Activated CD8-positive, alpha-beta memory T cell treated with anti-CD3 and anti-CD28 coated beads, Interleukin-2, amount 10 ng/mL, durations not matched to agents 7 days and 5 days (primary cell): ENCODE data around the gene COL4A3. TPM values are rescaled to one million over a fixed set of nuclear protein-coding genes. Genes with fewer than 3 reads are reported as not detected.

Source experiments
- ATAC-seq: fragments of 150-1000 bp; cut with Tn5 transposase; one replicate; pipeline ENCODE4 v1.10.0; 2021; ENCODE audit warnings: moderate library complexity
- CTCF ChIA-PET: fragments of 350-600 bp; sonication (Branson Sonifier 250); formaldehyde crosslinking; loops from one replicate; lab custom pipeline; 2021; ENCODE audit warnings: antibody characterized with exemption; lab: Charles Lee
- DNase-seq: peaks from one replicate; pipeline ENCODE4 v3.0.0-alpha.2; 2020
- H3K27ac Mint-ChIP-seq: one replicate; pipeline ENCODE4 v1.8.0; 2021; ENCODE audit warnings: mild to moderate bottlenecking, mixed read lengths
- H3K27me3 Mint-ChIP-seq: one replicate; pipeline ENCODE4 v1.8.0; 2021; ENCODE audit warnings: mixed read lengths
- H3K36me3 Mint-ChIP-seq: one replicate; pipeline ENCODE4 v1.8.0; 2021; ENCODE audit warnings: mild to moderate bottlenecking, mixed read lengths
- H3K4me1 Mint-ChIP-seq: one replicate; pipeline ENCODE4 v1.8.0; 2021; ENCODE audit warnings: mixed read lengths
- H3K4me3 Mint-ChIP-seq: one replicate; pipeline ENCODE4 v1.8.0; 2021; ENCODE audit warnings: mild to moderate bottlenecking, moderate library complexity, mixed read lengths
- H3K9me3 Mint-ChIP-seq: one replicate; pipeline ENCODE4 v1.8.0; 2022; ENCODE audit warnings: low read depth, mixed read lengths
- total RNA-seq, 2 experiments: library from RNA; stranded (reverse); gene quantifications; one replicate each; pipeline ENCODE4 v1.2.3, GENCODE V29; 2021

Gene COL4A3
- not detected for total RNA-seq

DNA sequence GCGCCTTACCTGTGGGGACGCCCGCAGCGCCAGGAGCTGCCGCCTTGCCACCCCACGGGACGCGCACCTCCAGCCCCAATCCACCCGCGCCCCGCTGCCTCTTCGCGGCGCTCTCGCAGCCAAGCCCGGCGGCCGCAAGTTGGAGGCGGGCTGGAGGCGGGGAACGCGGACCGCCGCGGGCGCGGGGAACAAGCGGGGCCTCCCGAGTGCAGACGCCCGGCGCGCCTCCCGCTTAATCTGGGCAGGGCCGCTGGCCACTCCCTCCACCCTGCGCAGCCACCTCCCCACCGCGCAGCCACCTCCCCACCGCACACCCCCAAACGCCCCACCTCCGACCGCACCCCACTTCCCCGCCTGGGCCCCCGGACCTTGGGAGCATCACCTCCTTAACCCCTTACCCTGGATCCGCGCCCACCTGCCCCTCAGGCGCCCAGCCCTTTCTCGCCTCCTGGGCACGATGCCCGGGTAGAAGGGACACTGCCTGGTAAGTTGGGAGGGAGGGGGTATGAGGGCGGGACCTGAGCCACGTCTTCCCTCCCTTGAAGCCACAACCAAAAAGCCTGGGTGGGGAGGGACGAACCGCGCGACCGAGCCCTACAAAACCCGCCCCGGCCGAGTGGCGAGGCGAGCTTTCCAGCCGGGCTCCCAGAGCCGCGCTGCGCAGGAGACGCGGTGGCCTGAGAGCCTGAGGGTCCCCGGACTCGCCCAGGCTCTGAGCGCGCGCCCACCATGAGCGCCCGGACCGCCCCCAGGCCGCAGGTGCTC, at the start of gene COL4A3, which contains the start of gene COL4A4:
Gene COL4A3, plus strand, starts transcription at position 627 of the 765 bp plus-strand sequence. Its CDS starts 103 bp downstream, at position 730.
Gene COL4A4, minus strand, starts transcription at position 208 of the 765 bp plus-strand sequence. CDS start 16,722 bp downstream, outside the sequence.
- no peak within 1 kb of the TSS for H3K27ac Mint-ChIP-seq
- peaks cover 7% of the 10 kb centered on the region for H3K4me1 Mint-ChIP-seq
- CTCF ChIA-PET, result no interaction called here
- H3K36me3 Mint-ChIP-seq, result no peaks in the 10 kb centered on the region
- no peaks in the 10 kb centered on the region for H3K9me3 Mint-ChIP-seq
- H3K4me3 Mint-ChIP-seq, result peak within 1 kb of the TSS; percentile 47
- peaks cover 73% of the 10 kb centered on the region for H3K27me3 Mint-ChIP-seq
- peak; percentile 68 for ATAC-seq
- no peak for DNase-seq

DNA sequence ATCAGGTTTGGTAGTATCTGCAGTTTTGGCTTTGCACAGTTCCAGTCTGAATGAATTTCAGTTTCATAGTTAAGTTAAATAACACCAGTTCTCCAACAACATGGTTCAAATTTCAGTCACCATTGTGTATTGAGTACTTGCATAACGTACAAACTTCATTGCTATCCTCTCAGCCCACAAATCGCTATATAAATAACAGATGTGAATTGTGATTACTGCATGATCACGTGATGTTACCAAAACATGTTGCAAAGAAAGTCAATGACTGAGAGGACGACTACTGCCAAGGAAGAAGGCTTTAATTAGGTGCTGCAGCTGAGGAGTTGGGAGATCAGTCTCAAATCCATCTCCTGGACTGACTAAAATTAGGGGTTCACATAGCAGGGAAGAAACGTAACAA, 48.7 kb upstream of the COL4A3 start:
- H3K4me1 Mint-ChIP-seq, result peaks cover 19% of the 10 kb centered on the region
- H3K36me3 Mint-ChIP-seq, result no peaks in the 10 kb centered on the region
- H3K4me3 Mint-ChIP-seq, result no peak overlapping the region
- ATAC-seq (no peak), DNase-seq (no peak)
- CTCF ChIA-PET, result no interaction called here
- H3K9me3 Mint-ChIP-seq, result no peaks in the 10 kb centered on the region
- H3K27ac Mint-ChIP-seq, result no peak overlapping the region
- H3K27me3 Mint-ChIP-seq, result peaks cover 10% of the 10 kb centered on the region

DNA sequence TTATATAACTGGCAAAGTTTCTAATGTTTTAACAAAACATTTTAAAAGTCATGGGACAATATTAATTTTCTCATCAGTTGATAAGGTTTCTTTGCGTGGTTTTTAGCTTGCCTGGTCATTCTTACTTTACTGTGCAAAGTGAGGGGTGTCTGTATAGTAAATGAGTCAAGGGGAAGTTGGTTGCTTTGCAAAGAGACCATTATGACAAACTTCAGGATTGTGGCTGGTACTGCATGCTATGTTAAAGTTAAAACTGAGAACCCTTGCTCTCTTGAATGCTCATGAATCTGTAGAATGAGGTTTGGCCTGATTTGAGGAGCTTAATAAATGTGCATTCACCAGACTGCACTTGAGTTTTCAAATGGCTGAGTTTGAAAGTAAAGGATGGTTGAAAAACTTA, 47.4 kb upstream of the COL4A3 start:
- DNase-seq, result no peak
- H3K36me3 Mint-ChIP-seq, result no peaks in the 10 kb centered on the region
- H3K9me3 Mint-ChIP-seq, result no peaks in the 10 kb centered on the region
- ATAC-seq, result no peak
- H3K27me3 Mint-ChIP-seq, result peaks cover 10% of the 10 kb centered on the region
- CTCF ChIA-PET, result interaction anchor here (0.9 kb wide), 1 partner anchor 20 kb away, joined by 3 read pairs; no protein-coding TSS in a partner anchor
- H3K27ac Mint-ChIP-seq, result no peak overlapping the region
- no peak overlapping the region for H3K4me3 Mint-ChIP-seq
- peaks cover 19% of the 10 kb centered on the region for H3K4me1 Mint-ChIP-seq

DNA sequence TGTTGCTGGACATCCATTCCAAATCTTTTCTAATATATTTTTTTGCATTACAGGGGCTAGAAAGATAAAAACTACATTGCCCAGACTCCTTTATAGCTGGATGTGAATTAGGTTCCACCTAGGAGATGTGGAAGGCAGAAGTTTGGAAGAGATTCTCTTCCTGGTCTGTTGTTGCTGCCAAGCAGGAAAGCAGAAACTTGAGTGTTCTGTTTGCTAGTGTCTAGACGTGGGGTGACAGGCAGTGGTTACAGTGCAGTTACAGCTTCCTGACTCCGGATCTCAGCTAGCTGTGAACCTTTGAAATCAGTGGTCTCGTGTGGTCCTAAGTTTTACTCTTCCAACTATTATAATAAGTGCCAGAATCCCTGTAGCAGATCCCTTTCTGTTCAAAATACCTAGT, 46.6 kb upstream of the COL4A3 start:
- H3K4me3 Mint-ChIP-seq, result no peak overlapping the region
- H3K27me3 Mint-ChIP-seq, result peaks cover 10% of the 10 kb centered on the region
- no peak for DNase-seq
- no peaks in the 10 kb centered on the region for H3K36me3 Mint-ChIP-seq
- H3K27ac Mint-ChIP-seq, result no peak overlapping the region
- no peaks in the 10 kb centered on the region for H3K9me3 Mint-ChIP-seq
- no peak for ATAC-seq
- CTCF ChIA-PET, result interaction anchor here (0.9 kb wide), 1 partner anchor 21 kb away, joined by 3 read pairs; no protein-coding TSS in a partner anchor
- peaks cover 19% of the 10 kb centered on the region for H3K4me1 Mint-ChIP-seq

DNA sequence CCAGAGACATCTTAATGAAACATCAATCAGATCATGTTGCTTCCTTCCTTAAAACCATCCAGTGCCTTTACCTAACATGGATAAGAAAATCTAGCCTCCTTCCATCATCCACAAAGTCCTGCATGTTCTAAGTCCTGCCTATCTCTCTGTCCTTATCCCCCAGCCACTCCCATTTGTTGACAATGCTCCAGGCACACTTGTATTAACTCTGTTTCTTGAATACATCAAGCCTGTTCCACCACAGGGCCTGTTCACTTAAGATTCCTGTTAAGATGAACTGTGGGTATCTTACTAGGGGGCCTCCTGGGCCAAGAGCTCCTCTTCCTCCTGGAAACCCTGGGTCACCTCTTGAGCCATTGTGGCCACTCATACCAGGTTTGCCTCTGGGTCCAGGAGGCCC, 46.1 kb upstream of the COL4A3 start:
- Mint-ChIP-seq H3K36me3 (no peaks in the 10 kb centered on the region), H3K9me3 (no peaks in the 10 kb centered on the region), H3K27ac (no peak overlapping the region), H3K27me3 (peaks cover 10% of the 10 kb centered on the region), H3K4me3 (no peak overlapping the region), H3K4me1 (peaks cover 19% of the 10 kb centered on the region)
- DNase-seq (no peak), ATAC-seq (no peak)
- CTCF ChIA-PET, result no interaction called here

DNA sequence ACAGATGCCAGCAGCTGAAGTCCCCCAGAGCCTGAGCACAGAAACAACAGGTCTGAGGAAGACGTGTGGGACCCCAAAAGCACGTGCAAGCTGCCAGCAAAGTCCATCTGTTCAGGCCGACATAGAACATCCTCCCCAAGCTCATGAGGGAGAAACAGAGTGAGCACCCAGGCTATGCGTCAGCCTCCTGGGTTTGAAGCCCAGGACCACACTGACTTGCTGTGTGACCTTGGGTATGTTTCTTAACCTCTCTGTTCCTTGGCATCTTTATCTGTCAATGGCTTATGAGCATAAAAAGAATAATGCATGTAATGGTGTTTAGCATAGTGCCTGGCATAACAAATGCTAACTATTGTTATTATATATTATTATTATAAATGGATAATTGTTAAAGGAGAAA, 40.7 kb upstream of the COL4A3 start:
- H3K4me3 Mint-ChIP-seq, result no peak overlapping the region
- no peaks in the 10 kb centered on the region for H3K9me3 Mint-ChIP-seq
- H3K27me3 Mint-ChIP-seq, result peaks cover 22% of the 10 kb centered on the region
- DNase-seq (peak; percentile 8), ATAC-seq (no peak)
- no peaks in the 10 kb centered on the region for H3K4me1 Mint-ChIP-seq
- CTCF ChIA-PET, result no interaction called here
- H3K27ac Mint-ChIP-seq, result no peak overlapping the region
- no peaks in the 10 kb centered on the region for H3K36me3 Mint-ChIP-seq

DNA sequence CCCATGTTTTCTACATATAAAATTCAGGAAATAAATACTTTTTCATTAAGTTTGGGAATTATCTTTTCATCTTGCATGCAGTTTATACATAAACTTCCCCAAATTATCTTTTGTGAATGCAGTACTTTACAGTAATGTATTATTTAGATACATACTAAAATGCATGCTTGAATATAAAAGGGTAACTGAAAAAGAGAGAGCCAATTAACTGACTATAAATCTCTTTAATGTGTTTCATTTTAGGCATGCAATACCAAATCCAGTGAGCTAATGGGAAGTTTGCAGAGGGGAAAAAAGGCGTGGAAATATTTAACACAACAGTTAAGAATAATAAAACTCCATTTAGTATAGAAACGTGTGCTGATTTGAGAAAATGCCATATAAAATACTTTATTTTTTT, 39.6 kb upstream of the COL4A3 start:
- CTCF ChIA-PET, result no interaction called here
- H3K27me3 Mint-ChIP-seq, result peaks cover 25% of the 10 kb centered on the region
- no peaks in the 10 kb centered on the region for H3K4me1 Mint-ChIP-seq
- no peak overlapping the region for H3K4me3 Mint-ChIP-seq
- no peak overlapping the region for H3K27ac Mint-ChIP-seq
- ATAC-seq, result no peak
- H3K36me3 Mint-ChIP-seq, result no peaks in the 10 kb centered on the region
- DNase-seq, result no peak
- no peaks in the 10 kb centered on the region for H3K9me3 Mint-ChIP-seq

DNA sequence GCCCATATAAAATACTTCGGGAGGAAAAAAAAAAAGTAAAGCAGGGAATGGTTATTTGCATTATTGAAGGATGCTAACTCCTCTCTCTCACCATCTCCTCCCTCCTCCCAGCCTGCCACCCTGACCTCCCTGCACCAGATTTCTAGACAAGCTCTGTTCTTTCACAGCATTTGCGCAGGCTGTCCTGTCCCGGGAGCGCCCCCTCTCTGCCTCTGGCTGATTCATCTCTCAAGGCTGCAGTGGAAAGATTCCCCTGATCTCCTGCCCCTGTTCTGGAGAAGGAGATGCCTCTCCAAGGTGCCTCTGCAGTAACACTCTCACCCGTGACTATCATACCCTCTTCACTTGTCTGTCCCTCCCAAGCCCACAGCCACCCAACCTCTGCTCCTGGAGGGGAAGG, 38.9 kb upstream of the COL4A3 start:
- Mint-ChIP-seq H3K36me3 (no peaks in the 10 kb centered on the region), H3K4me1 (no peaks in the 10 kb centered on the region), H3K27me3 (peaks cover 27% of the 10 kb centered on the region), H3K27ac (no peak overlapping the region), H3K9me3 (no peaks in the 10 kb centered on the region), H3K4me3 (no peak overlapping the region)
- DNase-seq (no peak), ATAC-seq (no peak)
- CTCF ChIA-PET, result no interaction called here

DNA sequence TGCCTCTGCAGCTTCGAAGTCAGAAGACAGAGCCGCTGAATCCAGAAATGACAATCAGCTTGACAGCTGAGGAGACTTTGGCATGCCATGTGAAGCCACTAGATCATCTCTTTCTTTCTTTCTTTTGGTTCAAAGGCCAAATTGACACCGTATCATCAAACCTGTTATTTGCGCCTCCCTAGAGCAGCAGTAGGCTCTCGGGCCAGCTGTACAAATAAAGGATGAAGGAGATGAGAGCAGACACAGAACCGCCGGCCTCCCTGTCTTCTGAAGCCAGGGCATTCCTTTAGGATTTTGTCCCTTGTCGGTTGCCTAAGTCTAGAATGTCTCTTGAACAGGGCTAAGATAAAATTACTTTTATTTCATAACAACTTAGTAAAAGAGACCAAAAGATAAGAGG, 37.2 kb upstream of the COL4A3 start:
- ATAC-seq (no peak), DNase-seq (no peak)
- H3K9me3 Mint-ChIP-seq, result no peaks in the 10 kb centered on the region
- CTCF ChIA-PET, result no interaction called here
- H3K27ac Mint-ChIP-seq, result no peak overlapping the region
- H3K27me3 Mint-ChIP-seq, result peaks cover 27% of the 10 kb centered on the region
- no peaks in the 10 kb centered on the region for H3K4me1 Mint-ChIP-seq
- H3K36me3 Mint-ChIP-seq, result no peaks in the 10 kb centered on the region
- no peak overlapping the region for H3K4me3 Mint-ChIP-seq

DNA sequence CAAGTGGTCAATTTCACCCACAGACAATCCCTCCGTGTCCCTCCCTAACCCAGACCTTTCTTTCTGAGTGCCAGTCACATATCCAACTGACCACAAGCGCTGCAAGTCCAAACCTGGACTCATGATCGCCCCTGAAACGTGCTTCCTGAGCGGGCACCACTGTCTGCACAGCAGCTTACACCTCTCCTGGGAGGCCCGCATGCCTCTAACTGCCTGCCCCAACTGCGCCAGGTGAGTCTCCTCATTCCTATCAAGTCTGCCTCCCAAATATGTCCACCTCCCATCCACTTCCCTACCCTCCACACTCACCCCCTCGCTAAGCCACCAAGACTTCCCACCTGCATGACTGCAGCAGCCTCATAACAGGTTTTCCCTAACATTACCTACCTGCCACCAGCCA, 33.8 kb upstream of the COL4A3 start:
- ATAC-seq (no peak), DNase-seq (no peak)
- Mint-ChIP-seq H3K4me3 (no peak overlapping the region), H3K27me3 (peaks cover 27% of the 10 kb centered on the region), H3K36me3 (no peaks in the 10 kb centered on the region), H3K27ac (no peak overlapping the region), H3K9me3 (no peaks in the 10 kb centered on the region), H3K4me1 (no peaks in the 10 kb centered on the region)
- CTCF ChIA-PET, result interaction anchor here (0.9 to 2.3 kb wide), 4 partner anchors 9 to 635 kb away, joined by 3 to 22 read pairs (median 4); no protein-coding TSS in a partner anchor

DNA sequence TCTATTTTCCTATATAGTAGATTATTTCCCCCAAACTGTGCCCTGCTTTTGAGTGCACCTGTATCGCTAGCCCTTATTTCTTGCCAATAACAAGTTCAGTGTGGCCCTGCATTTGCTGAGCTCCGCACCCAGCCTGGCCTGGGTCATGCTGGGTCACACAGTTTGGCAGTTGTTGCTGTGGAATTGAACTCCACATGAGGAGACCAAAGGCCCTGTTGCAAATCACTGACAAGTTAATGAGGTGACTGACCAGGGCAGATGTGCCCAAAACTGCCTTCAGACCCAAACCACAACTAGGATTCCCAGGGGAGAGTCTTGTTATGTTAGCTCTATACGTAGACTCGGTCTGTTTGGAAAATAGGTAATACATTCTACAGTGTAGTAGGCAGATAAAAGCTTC, 31.4 kb upstream of the COL4A3 start:
- peaks cover 16% of the 10 kb centered on the region for H3K27me3 Mint-ChIP-seq
- ATAC-seq, result no peak
- H3K4me3 Mint-ChIP-seq, result no peak overlapping the region
- no peak overlapping the region for H3K27ac Mint-ChIP-seq
- H3K9me3 Mint-ChIP-seq, result no peaks in the 10 kb centered on the region
- no peaks in the 10 kb centered on the region for H3K4me1 Mint-ChIP-seq
- DNase-seq, result no peak
- H3K36me3 Mint-ChIP-seq, result no peaks in the 10 kb centered on the region
- CTCF ChIA-PET, result interaction anchor here (4.0 kb wide), 1 partner anchor 105 kb away, joined by 17 read pairs; no protein-coding TSS in a partner anchor

DNA sequence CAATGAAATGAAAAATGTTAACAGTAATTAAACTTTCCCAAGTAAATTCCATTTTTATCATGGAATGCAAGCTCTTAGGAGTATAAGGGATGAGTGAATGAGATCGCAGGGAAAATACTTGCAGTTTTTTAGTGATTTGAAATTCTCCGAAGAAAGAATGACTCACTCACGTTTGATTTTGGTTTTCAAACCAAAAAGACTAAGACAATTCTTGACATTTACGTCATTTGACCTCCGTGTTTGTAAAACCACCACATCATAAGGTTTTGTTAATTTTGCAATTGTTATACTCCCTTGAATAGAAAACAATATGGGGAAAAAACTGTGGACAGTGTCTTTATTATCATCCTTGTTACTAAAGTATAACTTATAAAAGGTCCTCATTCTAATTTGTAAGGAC, 29.8 kb upstream of the COL4A3 start:
- Mint-ChIP-seq H3K36me3 (no peaks in the 10 kb centered on the region), H3K9me3 (no peaks in the 10 kb centered on the region), H3K27ac (no peak overlapping the region), H3K27me3 (peaks cover 8% of the 10 kb centered on the region), H3K4me3 (no peak overlapping the region), H3K4me1 (no peaks in the 10 kb centered on the region)
- DNase-seq (no peak), ATAC-seq (no peak)
- CTCF ChIA-PET, result interaction anchor here (1.1 to 4.0 kb wide), 2 partner anchors 104 to 631 kb away, joined by 3 to 17 read pairs; no protein-coding TSS in a partner anchor

DNA sequence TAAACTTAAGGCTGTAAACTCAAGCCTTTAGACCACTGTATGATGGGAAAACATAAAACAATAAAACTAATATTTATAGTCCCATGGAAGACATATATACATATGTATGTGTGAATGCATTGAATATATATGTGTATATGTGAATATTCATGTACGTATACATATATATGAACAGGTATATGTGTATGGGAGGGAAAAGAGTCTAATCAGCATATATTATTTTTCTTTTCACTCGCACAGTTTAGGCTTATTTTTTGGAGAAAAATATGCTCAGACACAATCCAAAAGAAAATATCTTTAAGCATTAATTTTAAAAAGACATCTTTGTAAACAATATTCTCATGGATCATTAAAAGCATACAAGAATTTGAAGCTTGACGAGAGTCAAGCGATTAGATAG, 23.1 kb upstream of the COL4A3 start:
- no peaks in the 10 kb centered on the region for H3K9me3 Mint-ChIP-seq

DNA sequence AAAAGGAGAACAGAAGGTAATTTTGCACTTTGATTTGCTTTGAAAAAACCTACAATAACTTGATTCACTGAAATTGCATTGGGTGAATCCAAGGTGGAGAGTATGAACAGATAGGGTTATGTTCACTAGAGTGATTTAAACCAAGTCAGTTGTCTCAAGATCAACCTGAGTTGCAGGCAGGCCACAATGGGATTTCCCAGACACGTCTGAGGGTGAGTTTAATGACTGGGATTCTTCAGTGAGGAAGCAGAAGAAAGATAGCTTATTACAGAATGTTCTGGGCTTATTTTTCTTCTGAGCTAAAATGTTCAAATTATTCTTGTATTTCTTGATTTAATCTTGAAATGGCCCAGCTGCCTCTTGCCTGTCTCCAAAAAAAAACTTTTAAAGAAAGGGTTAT, 20.5 kb upstream of the COL4A3 start:
- DNase-seq (no peak), ATAC-seq (no peak)
- no peak overlapping the region for H3K27ac Mint-ChIP-seq
- CTCF ChIA-PET, result no interaction called here
- H3K9me3 Mint-ChIP-seq, result peaks cover 3% of the 10 kb centered on the region
- no peaks in the 10 kb centered on the region for H3K36me3 Mint-ChIP-seq
- no peaks in the 10 kb centered on the region for H3K4me1 Mint-ChIP-seq
- H3K4me3 Mint-ChIP-seq, result no peak overlapping the region
- H3K27me3 Mint-ChIP-seq, result peaks cover 18% of the 10 kb centered on the region

More for the DNA sequence above, 23.1 kb upstream of the COL4A3 start:
- no peak for ATAC-seq
- no peak overlapping the region for H3K4me3 Mint-ChIP-seq
- H3K27me3 Mint-ChIP-seq, result peaks cover 11% of the 10 kb centered on the region
- CTCF ChIA-PET, result no interaction called here
- DNase-seq, result no peak
- H3K4me1 Mint-ChIP-seq, result no peaks in the 10 kb centered on the region
- no peaks in the 10 kb centered on the region for H3K36me3 Mint-ChIP-seq
- H3K27ac Mint-ChIP-seq, result no peak overlapping the region
